Measurements from ENCODE around the gene ABHD14A.

ABHD14A gene

GRCh38 chr3:51932471-51933370 is 42.1 kb upstream of the ABHD14A start:
- Histone ChIP-seq H2AFZ (ENCODE audit: low read length) (no peak overlapping the region), H3K9me3 (replicated peaks; ENCODE audit: insufficient read depth, low read length) (no peaks in the 10 kb centered on the region), H3K9ac (ENCODE audit: low read length) (no peak overlapping the region), H3K4me1 (ENCODE audit: low read length) (no peaks in the 10 kb centered on the region), H3K9me2 (replicated peaks; ENCODE audit: insufficient read depth, low read length) (no peaks in the 10 kb centered on the region), H3F3A (ENCODE audit: insufficient read depth, low read length) (no peaks in the 10 kb centered on the region), H4K20me1 (ENCODE audit: insufficient read depth, low read length) (no peaks in the 10 kb centered on the region), H3K27me3 (replicated peaks; ENCODE audit: insufficient read depth, low read length) (no peaks in the 10 kb centered on the region), H3K36me3 (replicated peaks; ENCODE audit: insufficient read depth, low read length) (peaks cover 5% of the 10 kb centered on the region; the same call in 1 of the 2 replicates), H3K4me3 (ENCODE audit: low read length) (no peak overlapping the region), H3K79me2 (ENCODE audit: low read length) (peaks cover 4% of the 10 kb centered on the region; the same call in 1 of the 2 replicates), H3K27ac (ENCODE audit: low read length) (no peak overlapping the region), H3K4me2 (ENCODE audit: low read depth, low read length) (no peak overlapping the region)
- DNase-seq, result no peak
- no peak for TF ChIP-seq EZH2 (optimal IDR thresholded peaks at IDR 0.05; ENCODE audit: low read depth, low read length)
- TF ChIP-seq EZH2phosphoT487 (IDR thresholded peaks at IDR 0.05; ENCODE audit: low read length), result no peak
- no peak for TF ChIP-seq CTCF (IDR thresholded peaks at IDR 0.05; ENCODE audit: low read length)

- Histone ChIP-seq H3K4me3 (ENCODE audit: low read length) (no peak overlapping the region), H3K4me2 (ENCODE audit: low read depth, low read length) (no peak overlapping the region), H3K9ac (ENCODE audit: low read length) (no peak overlapping the region), H2AFZ (ENCODE audit: low read length) (no peak overlapping the region), H3K9me3 (replicated peaks; ENCODE audit: insufficient read depth, low read length) (no peaks in the 10 kb centered on the region), H3K4me1 (ENCODE audit: low read length) (no peaks in the 10 kb centered on the region), H4K20me1 (ENCODE audit: insufficient read depth, low read length) (no peaks in the 10 kb centered on the region), H3K27me3 (replicated peaks; ENCODE audit: insufficient read depth, low read length) (no peaks in the 10 kb centered on the region), H3K27ac (ENCODE audit: low read length) (no peak overlapping the region), H3K9me2 (replicated peaks; ENCODE audit: insufficient read depth, low read length) (no peaks in the 10 kb centered on the region), H3K79me2 (ENCODE audit: low read length) (peaks cover 13% of the 10 kb centered on the region), H3F3A (ENCODE audit: insufficient read depth, low read length) (no peaks in the 10 kb centered on the region), H3K36me3 (replicated peaks; ENCODE audit: insufficient read depth, low read length) (peaks cover 5% of the 10 kb centered on the region; the same call in 1 of the 2 replicates)
- no peak for DNase-seq
- TF ChIP-seq EZH2phosphoT487 (IDR thresholded peaks at IDR 0.05; ENCODE audit: low read length) (no peak), CTCF (IDR thresholded peaks at IDR 0.05; ENCODE audit: low read length) (no peak), EZH2 (optimal IDR thresholded peaks at IDR 0.05; ENCODE audit: low read depth, low read length) (no peak)
Measured at GRCh38 chr3:51933471-51934138, 41.3 kb upstream of the ABHD14A start.

GRCh38 chr3:51934139-51934850 is 40.6 kb upstream of the ABHD14A start:
- 0 out of 2 replicates have a peak, but pooled peaks cover 2% of the 10 kb centered on the region for H4K20me1 ChIP-seq (ENCODE audit: insufficient read depth, low read length)
- H3K4me1 ChIP-seq (ENCODE audit: low read length), result no peaks in the 10 kb centered on the region
- no peaks in the 10 kb centered on the region for H3K9me2 ChIP-seq (replicated peaks; ENCODE audit: insufficient read depth, low read length)
- TF ChIP-seq EZH2 (optimal IDR thresholded peaks at IDR 0.05; ENCODE audit: low read depth, low read length), result no peak
- TF ChIP-seq CTCF (IDR thresholded peaks at IDR 0.05; ENCODE audit: low read length), result no peak
- no peak for TF ChIP-seq EZH2phosphoT487 (IDR thresholded peaks at IDR 0.05; ENCODE audit: low read length)
- no peaks in the 10 kb centered on the region for H3F3A ChIP-seq (ENCODE audit: insufficient read depth, low read length)
- H3K9me3 ChIP-seq (replicated peaks; ENCODE audit: insufficient read depth, low read length), result no peaks in the 10 kb centered on the region
- H3K79me2 ChIP-seq (ENCODE audit: low read length), result peaks cover 20% of the 10 kb centered on the region
- no peak overlapping the region for H3K4me3 ChIP-seq (ENCODE audit: low read length)
- no peak overlapping the region for H3K9ac ChIP-seq (ENCODE audit: low read length)
- peaks cover 5% of the 10 kb centered on the region; the same call in 1 of the 2 replicates for H3K36me3 ChIP-seq (replicated peaks; ENCODE audit: insufficient read depth, low read length)
- H3K4me2 ChIP-seq (ENCODE audit: low read depth, low read length), result no peak overlapping the region
- no peak overlapping the region for H3K27ac ChIP-seq (ENCODE audit: low read length)
- no peaks in the 10 kb centered on the region for H3K27me3 ChIP-seq (replicated peaks; ENCODE audit: insufficient read depth, low read length)
- no peak for DNase-seq
- no peak overlapping the region for H2AFZ ChIP-seq (ENCODE audit: low read length)

Measured in MM.1S (cell line).